HG03460 (cell line): ENCODE data around the gene GIGYF1.
"Not testable (repeated sequence)": the region's sequence is repeated elsewhere in the genome, so short reads cannot be mapped to it uniquely, and the experiment has no call there.

Experiments
- ATAC-seq: cut with Tn5 transposase; IDR thresholded peaks from one replicate; pipeline ENCODE4 v1.9.1; 2021; ENCODE audit not compliant: unreplicated experiment

Gene GIGYF1

GRCh38 chr7:100674411-100675104, 19.5 kb downstream of the GIGYF1 start:
- ATAC-seq, result no peak

- no peak for ATAC-seq
Measured at GRCh38 chr7:100673942-100674410, 20.1 kb downstream of the GIGYF1 start.

GRCh38 chr7:100673302-100673941, 20.6 kb downstream of the GIGYF1 start, which contains the start of gene GNB2:
TSS of gene GNB2 (plus strand) at chr7:100673740. CDS start at chr7:100676266, 2,526 bp downstream.
- peak; percentile 43 for ATAC-seq

DNA sequence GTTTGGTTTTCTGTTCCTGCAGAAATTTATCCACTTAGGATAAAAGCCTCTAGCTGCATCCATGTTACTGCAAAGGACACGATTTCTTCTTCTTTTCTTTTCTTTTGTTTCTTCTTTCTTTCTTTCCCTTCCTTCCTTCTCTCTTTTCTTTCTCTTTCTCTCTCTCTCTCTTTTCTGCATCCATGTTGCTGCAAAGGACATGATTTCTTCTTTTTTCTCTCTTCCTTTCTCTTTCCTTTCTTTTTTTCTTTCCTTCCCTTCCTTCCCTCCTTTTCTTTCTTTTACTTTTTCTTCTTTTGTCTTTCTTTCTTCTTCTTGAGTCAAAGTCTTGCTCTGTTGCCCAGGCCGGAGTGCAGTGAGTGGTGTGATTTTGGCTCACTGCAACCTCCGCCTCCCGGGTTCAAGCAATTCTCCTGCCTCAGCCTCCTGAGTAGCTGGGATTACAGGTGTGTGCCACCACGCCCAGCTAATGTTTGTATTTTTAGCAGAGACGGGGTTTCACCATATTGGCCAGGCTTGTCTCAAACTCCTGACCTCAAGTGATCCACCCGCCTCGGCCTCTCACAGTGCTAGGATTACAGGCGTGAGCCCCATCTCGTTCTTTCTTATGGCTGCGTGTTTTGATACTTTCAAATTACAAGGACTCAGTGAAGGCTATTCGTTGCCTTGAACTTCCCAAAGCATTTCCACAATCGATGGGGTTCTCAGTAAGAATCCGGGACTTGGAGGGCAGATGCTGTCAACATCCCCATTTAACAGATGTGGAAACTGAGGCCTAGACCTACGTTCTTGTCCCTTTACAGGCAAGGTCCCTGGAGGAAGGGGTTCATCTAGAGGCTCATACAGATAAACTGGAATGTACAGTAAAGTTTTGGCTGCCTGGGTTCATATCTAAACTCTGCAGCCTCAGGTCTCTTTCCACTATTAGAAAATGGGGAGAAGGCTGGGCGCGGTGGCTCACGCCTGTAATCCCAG, 22.4 kb downstream of the GIGYF1 start:
- ATAC-seq, result no peak

- ATAC-seq, result no peak
Measured at GRCh38 chr7:100670074-100670473, 24.0 kb downstream of the GIGYF1 start.

DNA sequence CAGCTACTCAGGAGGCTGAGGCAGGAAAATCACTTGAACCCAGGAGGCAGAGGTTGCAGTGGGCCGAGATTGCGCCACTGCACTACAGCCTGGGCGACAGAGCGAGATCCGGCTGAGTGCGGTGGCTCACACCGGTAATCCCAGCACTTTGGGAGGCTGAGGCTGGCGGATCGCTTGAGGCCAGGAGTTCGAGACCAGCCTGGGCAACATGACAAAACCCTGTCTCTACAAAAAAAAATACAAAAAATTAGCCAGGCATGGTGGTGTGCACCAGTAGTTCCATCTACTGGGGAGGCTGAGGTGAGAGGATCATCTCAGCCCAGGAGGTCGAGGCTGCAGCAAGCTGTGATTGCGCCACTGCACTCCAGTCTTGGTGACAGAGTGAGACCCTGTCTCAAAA, 24.9 kb downstream of the GIGYF1 start:
- ATAC-seq, result not testable (repeated sequence)

GRCh38 chr7:100668069-100668449, 26.0 kb downstream of the GIGYF1 start:
- ATAC-seq, result no peak

DNA sequence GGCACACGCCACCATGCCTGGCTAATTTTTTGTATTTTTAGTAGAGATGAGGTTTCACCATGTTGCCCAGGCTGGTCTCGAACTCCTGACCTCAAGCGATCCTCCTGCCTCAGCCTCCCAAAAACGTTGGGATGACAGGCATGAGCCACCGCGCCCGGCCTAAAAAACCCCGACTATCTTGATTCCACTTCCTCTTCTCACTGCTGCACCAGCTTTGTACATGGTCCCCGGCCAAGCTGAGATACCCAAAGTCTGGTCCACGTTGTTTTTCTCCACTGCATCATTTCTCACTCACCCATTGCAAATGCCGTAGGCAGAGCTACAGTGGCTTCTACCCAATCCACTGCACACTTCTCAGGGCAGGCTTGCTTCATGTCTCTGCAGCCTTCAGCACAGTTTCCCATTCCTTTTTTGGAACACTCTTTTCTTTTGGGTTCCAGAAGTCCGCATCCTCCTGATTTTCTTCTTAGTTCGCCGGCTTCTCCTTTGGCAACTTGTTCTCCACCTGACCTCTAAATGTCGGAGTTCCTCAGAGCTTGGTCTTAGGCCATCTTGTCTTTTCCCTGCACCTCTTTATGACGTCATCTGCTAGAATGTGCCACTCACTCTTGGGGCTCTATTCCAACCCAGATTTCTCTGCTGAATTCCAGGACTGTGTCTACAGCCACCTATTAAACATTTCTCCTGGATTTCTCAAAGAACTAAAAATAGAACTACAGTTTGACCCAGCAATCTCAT, 26.6 kb downstream of the GIGYF1 start:
- ATAC-seq, result no peak

GRCh38 chr7:100665168-100665726, 28.8 kb downstream of the GIGYF1 start:
- ATAC-seq, result no peak

GRCh38 chr7:100662194-100662776, 31.8 kb downstream of the GIGYF1 start:
- not testable (repeated sequence) for ATAC-seq

- no peak for ATAC-seq
Measured at GRCh38 chr7:100655908-100656674, 38.0 kb downstream of the GIGYF1 start, which contains the start of gene ACTL6B. TSS of gene ACTL6B (minus strand) at chr7:100656448. CDS start at chr7:100656354, 94 bp downstream.

- ATAC-seq, result no peak
Measured at GRCh38 chr7:100654908-100655831, 38.9 kb downstream of the GIGYF1 start.

DNA sequence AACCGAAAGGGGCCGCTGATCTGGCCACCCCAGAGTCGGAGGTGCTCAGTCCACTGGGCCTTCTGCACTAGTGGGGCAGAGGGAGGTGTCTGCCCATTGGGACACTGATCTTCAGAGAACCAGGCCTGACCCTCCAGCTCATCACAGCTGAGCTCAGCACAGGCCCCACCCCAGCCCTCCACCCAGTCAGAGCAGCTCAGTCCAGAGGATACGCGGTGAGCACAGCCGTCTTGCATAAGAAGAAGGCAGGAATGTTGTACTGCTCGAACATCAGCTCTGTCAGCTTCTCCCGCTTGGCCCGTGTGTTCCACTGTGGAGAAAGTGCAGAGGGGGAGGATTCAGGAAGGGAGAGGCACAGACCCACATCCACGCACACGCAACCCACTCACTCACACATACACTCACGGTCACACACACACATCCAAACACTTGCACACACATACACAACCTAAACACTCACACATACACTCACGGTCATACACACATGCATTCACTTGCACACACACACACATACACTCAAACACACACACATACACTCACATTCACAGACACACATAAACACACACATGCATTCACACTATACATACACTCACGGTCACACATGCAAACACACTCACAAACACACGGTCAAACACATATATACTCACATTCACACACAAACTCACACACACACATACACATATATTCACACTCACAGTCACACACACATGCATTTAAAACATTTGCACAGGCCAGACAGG, 44.1 kb downstream of the GIGYF1 start:
- ATAC-seq, result no peak

GRCh38 chr7:100642534-100642907, 51.5 kb downstream of the GIGYF1 start:
- ATAC-seq, result no peak

DNA sequence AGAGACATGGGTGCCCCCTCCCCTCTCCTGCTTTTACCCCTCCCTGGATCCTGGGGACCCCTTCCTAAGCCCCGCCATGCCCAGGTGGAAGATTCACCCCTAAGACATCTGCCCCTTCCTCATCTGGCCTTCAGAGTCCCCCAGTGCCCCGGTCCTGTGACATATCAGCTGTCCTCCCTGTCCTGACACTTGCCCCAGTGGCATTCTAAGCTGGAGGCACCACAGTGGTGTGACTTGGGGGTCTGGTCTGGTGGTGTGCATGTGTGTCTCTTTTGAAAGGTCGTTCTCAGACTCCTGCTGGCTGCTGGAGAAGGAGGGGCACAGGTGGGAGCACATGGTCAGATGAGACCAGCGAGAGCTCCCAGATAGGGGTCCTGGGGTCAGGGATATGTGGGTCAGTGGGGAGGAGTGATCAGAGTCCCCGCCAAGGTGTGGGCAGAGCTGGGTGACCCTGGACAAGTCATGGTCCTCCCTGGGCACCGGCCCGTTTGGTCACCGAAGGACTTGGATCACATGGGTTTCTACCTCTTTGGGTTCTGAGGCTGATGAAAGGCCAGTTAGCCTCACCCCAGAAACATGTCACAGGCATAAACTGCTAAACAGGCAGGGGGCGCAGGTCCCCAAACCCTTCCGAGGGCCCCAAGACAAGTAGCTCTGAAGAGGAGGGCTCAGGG, 52.1 kb downstream of the GIGYF1 start:
- no peak for ATAC-seq

DNA sequence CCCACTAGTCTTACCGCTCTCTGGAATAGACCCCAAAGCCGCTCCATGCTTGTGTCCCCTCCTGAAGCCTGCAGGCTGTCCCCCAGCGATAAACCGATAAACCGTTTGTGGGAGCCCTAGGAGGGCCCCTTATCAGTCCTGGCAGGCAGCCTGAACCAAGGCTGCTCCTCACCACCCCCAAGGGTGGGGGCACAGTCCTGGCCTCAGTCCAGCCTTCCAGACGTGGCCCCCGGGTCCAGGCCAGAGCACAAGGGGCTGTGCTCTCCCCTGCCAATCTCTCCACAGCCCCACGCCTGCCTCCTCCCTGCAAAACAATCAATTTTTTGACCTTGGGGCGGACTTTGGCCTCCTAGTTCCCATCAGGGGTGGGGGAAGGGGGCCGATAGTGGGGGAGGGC, 52.6 kb downstream of the GIGYF1 start, which contains the start of gene TFR2:
TSS of gene TFR2 (minus strand) at position 90 of the 397 bp plus-strand sequence. CDS start at position 47, 43 bp downstream.
- no peak for ATAC-seq
